ENCODE data around the gene AP4B1.

The AP4B1 gene

DNA sequence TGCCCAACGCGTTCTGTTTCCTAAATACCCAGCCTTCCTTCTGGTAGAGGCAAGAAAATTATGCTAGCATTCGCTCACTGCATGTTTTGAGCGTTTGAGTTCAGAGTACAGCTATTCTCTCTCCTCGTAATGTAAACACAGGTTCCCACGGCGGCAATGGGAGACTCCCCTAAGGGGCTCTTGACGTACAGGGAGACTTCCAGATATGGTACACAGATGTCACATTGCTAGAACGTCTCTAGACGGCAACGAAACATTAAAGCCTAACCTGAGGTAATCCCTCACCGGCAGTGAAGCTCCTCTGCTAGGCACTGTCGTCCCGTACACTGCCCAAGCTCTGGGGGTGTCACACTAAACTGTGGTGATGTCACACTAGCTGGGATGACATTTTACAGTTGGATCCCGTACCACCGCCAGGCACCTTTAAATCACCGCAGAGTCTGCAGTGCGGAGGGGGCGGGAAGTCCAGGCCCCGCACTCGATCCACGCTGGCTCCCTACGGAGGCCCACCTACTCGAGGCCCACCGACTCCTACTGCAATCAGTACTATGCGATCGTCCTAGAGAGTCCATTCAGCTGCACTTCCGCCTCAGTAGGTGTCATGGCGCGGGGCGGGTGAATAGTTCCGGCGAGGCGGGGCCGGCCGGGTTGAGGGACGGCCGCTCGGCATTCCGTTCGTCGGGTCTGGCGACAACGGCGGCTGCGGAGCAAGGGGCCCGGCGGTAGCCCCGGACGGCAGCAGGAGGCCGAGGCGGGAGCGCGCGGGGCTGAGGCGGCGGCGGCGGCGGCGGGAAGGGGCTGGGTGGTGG is 24.5 kb upstream of the AP4B1 start, which contains the start of gene HIPK1 (continued):
- TF ChIP-seq, protein P1, sequence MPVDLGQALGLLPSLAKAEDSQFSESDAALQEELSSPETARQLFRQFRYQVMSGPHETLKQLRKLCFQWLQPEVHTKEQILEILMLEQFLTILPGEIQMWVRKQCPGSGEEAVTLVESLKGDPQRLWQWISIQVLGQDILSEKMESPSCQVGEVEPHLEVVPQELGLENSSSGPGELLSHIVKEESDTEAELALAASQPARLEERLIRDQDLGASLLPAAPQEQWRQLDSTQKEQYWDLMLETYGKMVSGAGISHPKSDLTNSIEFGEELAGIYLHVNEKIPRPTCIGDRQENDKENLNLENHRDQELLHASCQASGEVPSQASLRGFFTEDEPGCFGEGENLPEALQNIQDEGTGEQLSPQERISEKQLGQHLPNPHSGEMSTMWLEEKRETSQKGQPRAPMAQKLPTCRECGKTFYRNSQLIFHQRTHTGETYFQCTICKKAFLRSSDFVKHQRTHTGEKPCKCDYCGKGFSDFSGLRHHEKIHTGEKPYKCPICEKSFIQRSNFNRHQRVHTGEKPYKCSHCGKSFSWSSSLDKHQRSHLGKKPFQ (tag by site-specific recombination; IDR thresholded peaks at IDR 0.05): peak; percentile 75
- TF ChIP-seq ZNF302 (tag by site-specific recombination; IDR thresholded peaks at IDR 0.05; ENCODE audit: low read depth) (no peak), SCRT1 (tag by site-specific recombination; IDR thresholded peaks at IDR 0.05; ENCODE audit: borderline replicate concordance) (no peak), ZBTB21 (tag by site-specific recombination; IDR thresholded peaks at IDR 0.05) (peak; percentile 97), REPIN1 (tag by site-specific recombination; IDR thresholded peaks at IDR 0.05; ENCODE audit: low read depth) (0 out of 2 replicates have a peak, but pooled peaks have one; percentile 28), ZNF521 (tag by site-specific recombination; IDR thresholded peaks at IDR 0.05) (no peak), ZNF140 (tag by site-specific recombination; IDR thresholded peaks at IDR 0.05) (no peak), SP3 (tag by site-specific recombination; IDR thresholded peaks at IDR 0.05) (peak; percentile 93), ZNF221 (tag by site-specific recombination; IDR thresholded peaks at IDR 0.05; ENCODE audit: borderline replicate concordance) (no peak), WT1 (tag by site-specific recombination; IDR thresholded peaks at IDR 0.05) (peak; percentile 68), ZNF830 (tag by site-specific recombination; IDR thresholded peaks at IDR 0.05; ENCODE audit: low read depth) (no peak), FEZF1 (tag by site-specific recombination; IDR thresholded peaks at IDR 0.05) (peak; percentile 53; the same call in 1 of the 2 replicates), ZSCAN23 (tag by site-specific recombination; IDR thresholded peaks at IDR 0.05) (peak; percentile 84; the same call in 1 of the 2 replicates), ZBTB20 (tag by site-specific recombination; IDR thresholded peaks at IDR 0.05) (peak; percentile 95), ZNF112 (tag by site-specific recombination; IDR thresholded peaks at IDR 0.05) (no peak), PRDM1 (tag by site-specific recombination; IDR thresholded peaks at IDR 0.05) (no peak), ZSCAN16 (tag by site-specific recombination; IDR thresholded peaks at IDR 0.05) (no peak), ZNF157 (tag by site-specific recombination; IDR thresholded peaks at IDR 0.05) (no peak), ZNF214 (tag by site-specific recombination; IDR thresholded peaks at IDR 0.05; ENCODE audit: borderline replicate concordance) (no peak), ZNF174 (tag by site-specific recombination; IDR thresholded peaks at IDR 0.05) (no peak), ZNF16 (tag by site-specific recombination; IDR thresholded peaks at IDR 0.05; ENCODE audit: low read depth) (0 out of 2 replicates have a peak, but pooled peaks have one; percentile 20), ZNF654 (tag by site-specific recombination; IDR thresholded peaks at IDR 0.05; ENCODE audit: low read depth) (no peak), EGR2 (tag by site-specific recombination; IDR thresholded peaks at IDR 0.05; ENCODE audit: low read depth) (peak; percentile 84), ZNF777 (tag by site-specific recombination; IDR thresholded peaks at IDR 0.05; ENCODE audit: borderline replicate concordance) (0 out of 2 replicates have a peak, but pooled peaks have one; percentile 24), ZNF544 (tag by site-specific recombination; IDR thresholded peaks at IDR 0.05) (no peak), ZNF404 (tag by site-specific recombination; IDR thresholded peaks at IDR 0.05) (no peak), ZNF266 (tag by site-specific recombination; IDR thresholded peaks at IDR 0.05; ENCODE audit: low read depth) (no peak), ZFP37 (tag by site-specific recombination; IDR thresholded peaks at IDR 0.05) (peak; percentile 92)
- TF ChIP-seq, protein P2, sequence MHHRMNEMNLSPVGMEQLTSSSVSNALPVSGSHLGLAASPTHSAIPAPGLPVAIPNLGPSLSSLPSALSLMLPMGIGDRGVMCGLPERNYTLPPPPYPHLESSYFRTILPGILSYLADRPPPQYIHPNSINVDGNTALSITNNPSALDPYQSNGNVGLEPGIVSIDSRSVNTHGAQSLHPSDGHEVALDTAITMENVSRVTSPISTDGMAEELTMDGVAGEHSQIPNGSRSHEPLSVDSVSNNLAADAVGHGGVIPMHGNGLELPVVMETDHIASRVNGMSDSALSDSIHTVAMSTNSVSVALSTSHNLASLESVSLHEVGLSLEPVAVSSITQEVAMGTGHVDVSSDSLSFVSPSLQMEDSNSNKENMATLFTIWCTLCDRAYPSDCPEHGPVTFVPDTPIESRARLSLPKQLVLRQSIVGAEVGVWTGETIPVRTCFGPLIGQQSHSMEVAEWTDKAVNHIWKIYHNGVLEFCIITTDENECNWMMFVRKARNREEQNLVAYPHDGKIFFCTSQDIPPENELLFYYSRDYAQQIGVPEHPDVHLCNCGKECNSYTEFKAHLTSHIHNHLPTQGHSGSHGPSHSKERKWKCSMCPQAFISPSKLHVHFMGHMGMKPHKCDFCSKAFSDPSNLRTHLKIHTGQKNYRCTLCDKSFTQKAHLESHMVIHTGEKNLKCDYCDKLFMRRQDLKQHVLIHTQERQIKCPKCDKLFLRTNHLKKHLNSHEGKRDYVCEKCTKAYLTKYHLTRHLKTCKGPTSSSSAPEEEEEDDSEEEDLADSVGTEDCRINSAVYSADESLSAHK (tag by site-specific recombination; IDR thresholded peaks at IDR 0.05): peak; percentile 74
- TF ChIP-seq, protein P3, sequence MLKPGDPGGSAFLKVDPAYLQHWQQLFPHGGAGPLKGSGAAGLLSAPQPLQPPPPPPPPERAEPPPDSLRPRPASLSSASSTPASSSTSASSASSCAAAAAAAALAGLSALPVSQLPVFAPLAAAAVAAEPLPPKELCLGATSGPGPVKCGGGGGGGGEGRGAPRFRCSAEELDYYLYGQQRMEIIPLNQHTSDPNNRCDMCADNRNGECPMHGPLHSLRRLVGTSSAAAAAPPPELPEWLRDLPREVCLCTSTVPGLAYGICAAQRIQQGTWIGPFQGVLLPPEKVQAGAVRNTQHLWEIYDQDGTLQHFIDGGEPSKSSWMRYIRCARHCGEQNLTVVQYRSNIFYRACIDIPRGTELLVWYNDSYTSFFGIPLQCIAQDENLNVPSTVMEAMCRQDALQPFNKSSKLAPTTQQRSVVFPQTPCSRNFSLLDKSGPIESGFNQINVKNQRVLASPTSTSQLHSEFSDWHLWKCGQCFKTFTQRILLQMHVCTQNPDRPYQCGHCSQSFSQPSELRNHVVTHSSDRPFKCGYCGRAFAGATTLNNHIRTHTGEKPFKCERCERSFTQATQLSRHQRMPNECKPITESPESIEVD (tag by site-specific recombination; IDR thresholded peaks at IDR 0.05): no peak
- TF ChIP-seq, protein P4, sequence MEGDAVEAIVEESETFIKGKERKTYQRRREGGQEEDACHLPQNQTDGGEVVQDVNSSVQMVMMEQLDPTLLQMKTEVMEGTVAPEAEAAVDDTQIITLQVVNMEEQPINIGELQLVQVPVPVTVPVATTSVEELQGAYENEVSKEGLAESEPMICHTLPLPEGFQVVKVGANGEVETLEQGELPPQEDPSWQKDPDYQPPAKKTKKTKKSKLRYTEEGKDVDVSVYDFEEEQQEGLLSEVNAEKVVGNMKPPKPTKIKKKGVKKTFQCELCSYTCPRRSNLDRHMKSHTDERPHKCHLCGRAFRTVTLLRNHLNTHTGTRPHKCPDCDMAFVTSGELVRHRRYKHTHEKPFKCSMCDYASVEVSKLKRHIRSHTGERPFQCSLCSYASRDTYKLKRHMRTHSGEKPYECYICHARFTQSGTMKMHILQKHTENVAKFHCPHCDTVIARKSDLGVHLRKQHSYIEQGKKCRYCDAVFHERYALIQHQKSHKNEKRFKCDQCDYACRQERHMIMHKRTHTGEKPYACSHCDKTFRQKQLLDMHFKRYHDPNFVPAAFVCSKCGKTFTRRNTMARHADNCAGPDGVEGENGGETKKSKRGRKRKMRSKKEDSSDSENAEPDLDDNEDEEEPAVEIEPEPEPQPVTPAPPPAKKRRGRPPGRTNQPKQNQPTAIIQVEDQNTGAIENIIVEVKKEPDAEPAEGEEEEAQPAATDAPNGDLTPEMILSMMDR (tag by site-specific recombination; IDR thresholded peaks at IDR 0.05): peak; percentile 18; the same call in 1 of the 2 replicates
- TF ChIP-seq, protein P5, sequence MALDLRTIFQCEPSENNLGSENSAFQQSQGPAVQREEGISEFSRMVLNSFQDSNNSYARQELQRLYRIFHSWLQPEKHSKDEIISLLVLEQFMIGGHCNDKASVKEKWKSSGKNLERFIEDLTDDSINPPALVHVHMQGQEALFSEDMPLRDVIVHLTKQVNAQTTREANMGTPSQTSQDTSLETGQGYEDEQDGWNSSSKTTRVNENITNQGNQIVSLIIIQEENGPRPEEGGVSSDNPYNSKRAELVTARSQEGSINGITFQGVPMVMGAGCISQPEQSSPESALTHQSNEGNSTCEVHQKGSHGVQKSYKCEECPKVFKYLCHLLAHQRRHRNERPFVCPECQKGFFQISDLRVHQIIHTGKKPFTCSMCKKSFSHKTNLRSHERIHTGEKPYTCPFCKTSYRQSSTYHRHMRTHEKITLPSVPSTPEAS (tag by site-specific recombination; IDR thresholded peaks at IDR 0.05): 0 out of 2 replicates have a peak, but pooled peaks have one; percentile 52
